Activated CD8-positive, alpha-beta memory T cell treated with anti-CD3 and anti-CD28 coated beads for 4 hours (primary cell): Measurements from ENCODE around the gene ZNF148.
"Not testable (repeated sequence)": the region's sequence is repeated elsewhere in the genome, so short reads cannot be mapped to it uniquely, and the experiment has no call there.

Source experiments
- DNase-seq, 2 donors: peaks; one replicate each; pipeline ENCODE4 v3.0.0-alpha.2; 2020; ENCODE audit warnings: low read depth in 2 of 2

The ZNF148 gene

GRCh38 chr3:125375950-125376679, 990 bp upstream of the ZNF148 start:
- no peak for DNase-seq

DNA sequence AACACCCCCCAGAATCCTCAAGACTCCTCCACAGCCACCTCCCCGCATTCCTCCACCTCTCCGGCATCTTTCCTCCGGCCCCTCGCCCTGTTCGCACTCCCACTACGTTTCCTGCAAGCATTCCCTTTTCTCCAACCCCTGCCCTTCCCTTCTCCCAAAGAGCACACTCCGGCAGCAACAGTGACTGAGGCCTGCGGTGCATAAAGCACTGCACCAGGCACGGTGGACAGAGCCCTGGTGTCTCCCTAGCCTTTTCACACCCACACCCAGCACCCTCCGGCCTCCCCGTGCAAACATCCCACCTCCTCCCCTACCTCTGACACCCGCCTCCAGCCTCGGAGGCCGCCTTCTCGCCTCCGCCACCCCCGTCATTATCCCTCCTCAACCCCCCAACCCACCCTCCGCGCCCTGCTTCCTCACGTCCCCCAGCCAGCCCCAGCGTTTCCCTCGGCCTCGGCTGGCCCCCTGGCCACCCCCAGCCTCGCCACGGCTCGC, 577 bp downstream of the ZNF148 start:
- peak in 1 of 2 donors; percentile 8 for DNase-seq

- no peak for DNase-seq
Measured at GRCh38 chr3:125367403-125368230, 7.5 kb downstream of the ZNF148 start.

GRCh38 chr3:125366132-125366531, 9.0 kb downstream of the ZNF148 start:
- no peak for DNase-seq

- no peak for DNase-seq
Measured at GRCh38 chr3:125359700-125360099, 15.4 kb downstream of the ZNF148 start.

DNA sequence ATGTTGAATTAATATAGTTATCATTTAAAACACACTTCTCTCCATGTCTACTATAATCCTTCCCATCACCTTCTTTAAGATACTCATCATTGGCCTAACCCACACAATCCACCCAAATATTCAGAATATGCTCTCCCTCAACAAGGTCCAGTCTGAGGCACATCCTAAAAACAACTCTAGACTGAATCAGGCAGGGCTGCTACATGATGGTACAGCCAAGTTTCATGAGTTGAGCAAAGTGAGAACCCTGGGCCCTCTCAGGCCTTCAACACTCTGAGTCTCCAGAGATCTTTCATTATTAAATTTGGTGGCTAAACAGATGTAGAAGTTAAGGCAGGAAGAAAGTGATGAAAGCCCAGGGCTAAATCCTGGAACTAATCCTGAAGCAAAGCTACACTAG, 16.2 kb downstream of the ZNF148 start:
- no peak for DNase-seq

DNA sequence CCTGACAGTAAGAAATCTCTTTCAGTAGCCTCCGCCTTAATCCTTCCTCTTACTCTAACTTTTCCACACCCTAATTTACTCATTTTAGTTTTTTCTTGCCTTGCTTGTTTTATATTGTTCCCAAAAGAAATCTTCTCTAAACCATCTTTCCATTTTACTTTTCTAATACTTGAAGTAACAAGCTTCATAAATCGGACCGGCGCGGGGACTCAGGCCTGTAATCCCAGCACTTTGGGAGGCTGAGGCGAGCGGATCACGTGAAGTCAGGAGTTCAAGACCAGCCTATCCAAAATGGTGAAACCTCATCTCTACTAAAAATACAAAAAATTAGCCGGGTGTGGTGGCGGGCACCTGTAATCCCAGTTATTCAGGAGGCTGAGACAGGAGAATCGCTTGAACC, 17.3 kb downstream of the ZNF148 start:
- no peak for DNase-seq

DNA sequence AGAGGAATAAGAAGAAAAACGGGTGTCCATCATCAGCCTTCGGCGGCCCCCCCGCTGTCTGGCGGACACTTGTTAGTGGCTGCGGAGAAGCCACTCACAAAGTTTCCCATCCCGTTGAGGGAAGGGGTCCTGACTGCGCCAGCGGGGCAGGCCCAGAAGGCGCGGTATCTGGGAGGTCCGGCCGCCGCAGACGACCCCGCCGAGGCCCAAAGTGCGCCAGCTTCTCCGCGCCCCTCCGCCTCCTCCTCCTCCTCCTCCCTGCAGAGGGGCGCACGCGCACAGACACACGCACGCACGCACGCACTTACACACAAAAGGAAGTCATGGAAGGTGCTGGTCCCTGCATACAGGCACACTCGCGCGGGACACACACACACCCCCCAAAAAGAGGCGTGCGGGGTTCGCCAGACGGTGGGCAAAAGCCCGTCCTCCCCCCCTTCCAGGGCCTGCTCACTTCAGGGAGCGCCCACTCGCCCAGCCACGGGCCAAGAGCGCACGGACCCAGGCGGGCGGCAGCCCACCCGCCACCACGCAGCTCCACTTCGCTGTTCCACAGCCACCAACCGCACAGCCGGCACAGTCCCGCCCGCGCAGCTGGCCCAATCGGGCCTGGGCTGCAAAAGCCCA, 18.0 kb downstream of the ZNF148 start:
- peak in 1 of 2 donors; percentile 12 for DNase-seq

- DNase-seq = no peak
Measured at GRCh38 chr3:125356140-125357026, 18.7 kb downstream of the ZNF148 start.

GRCh38 chr3:125353659-125354058, 21.5 kb downstream of the ZNF148 start:
- DNase-seq = no peak

DNA sequence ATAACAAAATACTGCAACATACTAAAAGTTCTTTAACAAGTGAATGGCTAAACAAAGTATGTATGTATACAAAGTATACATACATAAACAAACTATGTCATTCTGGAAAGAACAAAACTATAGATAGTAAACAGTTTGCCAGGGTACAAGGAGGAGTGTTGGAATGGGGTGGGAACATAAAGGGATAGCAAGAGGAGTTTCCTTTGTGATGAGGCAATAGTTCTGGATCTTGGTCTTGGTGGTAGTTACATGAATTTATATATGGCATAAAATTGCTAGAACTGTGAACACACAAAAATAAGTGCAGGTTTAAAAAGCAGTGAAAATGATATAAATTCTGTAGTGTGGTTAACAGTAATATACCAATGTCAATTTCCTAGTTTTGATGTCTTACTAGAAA, 22.0 kb downstream of the ZNF148 start:
- no peak for DNase-seq

DNA sequence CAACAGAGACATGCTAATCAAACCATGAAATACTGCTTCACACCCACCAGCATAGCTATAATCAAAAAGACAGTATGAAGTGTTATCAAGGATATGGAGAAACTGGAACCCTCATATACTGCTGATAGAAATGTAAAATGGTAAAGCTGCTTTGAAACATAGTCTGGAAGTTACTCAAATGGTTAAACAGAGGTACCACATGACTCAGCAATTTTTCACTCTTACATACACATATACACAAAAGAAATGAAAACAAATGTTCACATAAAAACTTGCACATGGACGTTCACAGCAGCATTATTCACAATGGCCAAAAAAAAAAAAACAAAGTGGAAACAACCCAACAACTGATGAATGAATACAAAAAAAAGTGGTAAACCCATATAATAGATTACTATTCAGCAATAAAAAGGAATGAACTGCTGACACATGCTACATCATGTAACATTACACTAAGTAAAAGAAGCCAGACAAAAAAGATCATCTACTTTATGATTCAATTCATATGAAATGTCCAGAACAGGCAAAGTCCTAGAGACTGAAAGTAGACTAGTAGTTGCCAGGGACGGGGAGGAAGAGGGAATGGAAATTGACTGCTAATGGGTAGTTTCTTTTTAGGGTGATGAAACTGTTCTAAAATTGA, 23.2 kb downstream of the ZNF148 start:
- DNase-seq = no peak

- no peak for DNase-seq
Measured at GRCh38 chr3:125351152-125351551, 24.0 kb downstream of the ZNF148 start.

GRCh38 chr3:125350597-125350996, 24.5 kb downstream of the ZNF148 start:
- no peak for DNase-seq

GRCh38 chr3:125349556-125350165, 25.5 kb downstream of the ZNF148 start:
- no peak for DNase-seq

DNA sequence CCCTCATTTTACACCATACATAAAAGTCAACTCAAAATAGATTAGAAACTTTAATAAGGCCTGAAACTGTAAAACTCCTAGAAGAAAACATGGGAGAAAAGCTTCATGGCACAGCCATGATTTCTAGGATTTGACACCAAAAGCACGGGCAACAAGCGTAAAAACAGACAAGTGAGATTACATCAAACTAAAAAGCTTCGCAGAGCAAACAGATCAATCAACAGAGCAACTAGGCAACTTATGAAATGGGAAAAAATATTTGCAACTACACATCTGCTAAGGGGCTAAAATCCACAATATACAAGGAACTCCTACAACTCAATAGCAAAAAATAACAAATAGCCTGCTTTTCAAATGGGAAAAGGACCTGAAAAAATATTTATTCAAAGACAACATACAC, 26.1 kb downstream of the ZNF148 start:
- DNase-seq = no peak

- not testable (repeated sequence) for DNase-seq
Measured at GRCh38 chr3:125343367-125343766, 31.8 kb downstream of the ZNF148 start.

DNA sequence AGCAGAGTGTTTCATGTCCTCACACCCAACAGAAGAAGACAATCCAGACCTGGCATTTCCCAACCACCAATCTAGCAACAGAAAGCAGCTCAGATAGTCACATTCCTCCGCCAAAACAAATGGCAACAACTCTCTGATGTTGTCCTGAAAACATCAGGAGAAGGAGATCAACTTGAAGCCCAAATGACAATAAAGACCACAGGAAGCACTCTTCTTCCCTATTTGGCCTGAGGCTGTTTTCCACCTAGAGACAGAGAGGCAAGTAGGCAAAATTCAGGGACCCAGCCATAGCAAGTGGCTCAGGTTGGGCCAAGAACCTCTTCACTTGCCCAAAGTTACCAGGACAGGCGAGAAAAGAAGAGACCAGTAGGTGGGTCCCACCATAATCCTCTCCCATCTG, 35.0 kb downstream of the ZNF148 start:
- DNase-seq = no peak

DNA sequence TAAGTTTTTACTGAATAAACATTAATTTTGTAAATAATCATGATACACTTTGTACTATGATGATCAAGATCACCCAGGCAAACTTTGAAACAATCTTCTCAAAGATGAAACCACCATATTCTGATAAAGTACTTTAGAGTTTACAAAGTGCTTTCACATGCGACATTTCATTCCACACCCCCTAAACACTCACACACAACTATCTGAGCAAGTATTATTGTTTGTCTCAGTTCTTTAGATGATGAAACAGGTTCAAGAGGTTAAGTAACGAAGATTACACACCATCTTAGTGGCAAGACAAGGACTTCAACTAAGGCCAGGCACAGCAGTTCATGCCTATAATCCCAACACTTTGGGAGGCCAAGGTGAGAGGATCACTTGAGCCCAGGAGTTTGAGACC, 37.6 kb downstream of the ZNF148 start:
- DNase-seq = no peak
